ENCODE results near the gene NT5C1A.

NT5C1A gene

GRCh38 chr1:39690794-39691382, 19.0 kb upstream of the NT5C1A start (continued):
- TF ChIP-seq ZNF747 (tag by site-specific recombination; IDR thresholded peaks at IDR 0.05) (no peak), ZNF580 (tag by site-specific recombination; IDR thresholded peaks at IDR 0.05) (no peak), GLI2 (tag by site-specific recombination; IDR thresholded peaks at IDR 0.05; ENCODE audit: borderline replicate concordance, low read depth) (no peak), KLF16 (tag by site-specific recombination; IDR thresholded peaks at IDR 0.05) (0 out of 2 replicates have a peak, but pooled peaks have one; percentile 45), ZNF658 (tag by site-specific recombination; IDR thresholded peaks at IDR 0.05) (no peak), ZFHX2 (tag by site-specific recombination; conservative IDR thresholded peaks at IDR 0.05) (peak; percentile 21; the same call in 1 of the 2 replicates)

GRCh38 chr1:39690225-39690624, 18.3 kb upstream of the NT5C1A start:
- ChIA-PET POLR2A (interaction anchor here (0.6 kb wide), 1 partner anchor 1827 kb away, joined by 3 read pairs; no protein-coding TSS in a partner anchor), CTCF (interaction anchor here (0.6 to 1.4 kb wide), 5 partner anchors 11 to 520 kb away, joined by 3 to 9 read pairs (median 3); no protein-coding TSS in a partner anchor)
- Histone ChIP-seq H3K4me1 (ENCODE audit: control insufficient read depth, insufficient read depth, low read length) (no peaks in the 10 kb centered on the region), H3K36me3 (ENCODE audit: control insufficient read depth in 2 of 2, insufficient read depth in 1 of 2, low read length in 2 of 2) (no peaks in the 10 kb centered on the region), H3K9me3 (ENCODE audit: control insufficient read depth, insufficient read depth, low read depth, low read length) (no peaks in the 10 kb centered on the region), H3K4me3 (ENCODE audit: low read depth, low read length) (no peak overlapping the region), H3K27ac (ENCODE audit: extremely low read depth, low read depth, low read length) (no peak overlapping the region)
- TF ChIP-seq ZNF692 (tag by site-specific recombination; IDR thresholded peaks at IDR 0.05): no peak
- no peak for TF ChIP-seq PRDM1 (tag by site-specific recombination; IDR thresholded peaks at IDR 0.05)
- no peak for TF ChIP-seq ZNF664 (tag by site-specific recombination; IDR thresholded peaks at IDR 0.05)
- TF ChIP-seq ZNF132 (tag by site-specific recombination; IDR thresholded peaks at IDR 0.05; ENCODE audit: borderline replicate concordance): no peak
- TF ChIP-seq OSR2 (tag by site-specific recombination; IDR thresholded peaks at IDR 0.05): no peak
- TF ChIP-seq ZSCAN23 (tag by site-specific recombination; IDR thresholded peaks at IDR 0.05): no peak
- TF ChIP-seq SP2 (tag by site-specific recombination; IDR thresholded peaks at IDR 0.05): no peak
- no peak for TF ChIP-seq HOXA7 (CRISPR knock-in tag; IDR thresholded peaks at IDR 0.05; ENCODE audit: borderline replicate concordance)
- TF ChIP-seq ZNF335 (tag by site-specific recombination; conservative IDR thresholded peaks at IDR 0.05): no peak
- TF ChIP-seq ZNF211 (tag by site-specific recombination; IDR thresholded peaks at IDR 0.05; ENCODE audit: low read depth): no peak
- TF ChIP-seq ZNF16 (tag by site-specific recombination; IDR thresholded peaks at IDR 0.05; ENCODE audit: low read depth): no peak
- no peak for TF ChIP-seq ZNF19 (tag by site-specific recombination; IDR thresholded peaks at IDR 0.05; ENCODE audit: low read depth)
- TF ChIP-seq BCL6B (tag by site-specific recombination; IDR thresholded peaks at IDR 0.05): no peak
- TF ChIP-seq MEIS1 (CRISPR knock-in tag; IDR thresholded peaks at IDR 0.05; ENCODE audit: borderline replicate concordance): no peak
- no peak for TF ChIP-seq ZNF398 (tag by site-specific recombination; IDR thresholded peaks at IDR 0.05)
- no peak for TF ChIP-seq HIC1 (tag by site-specific recombination; IDR thresholded peaks at IDR 0.05)
- no peak for TF ChIP-seq ZNF621 (tag by site-specific recombination; IDR thresholded peaks at IDR 0.05)
- no peak for TF ChIP-seq TRIM28 (IDR thresholded peaks at IDR 0.05; ENCODE audit: borderline replicate concordance, low read length)

All from HEK293 (cell line).